HepG2 (cell line): ENCODE measurements around the gene SETD1B. TPM values are rescaled to one million over a fixed set of nuclear protein-coding genes. Genes with fewer than 3 reads are reported as not detected.

Experiments
- ATAC-seq: fragments of 200-7000 bp; cut with Tn5 transposase; 3 replicates; pipeline ENCODE4 v1.9.1; 2020; ENCODE audit warnings: mild to moderate bottlenecking, moderate library complexity
- BruUV-seq: library from RNA; stranded (reverse); fragments of 400-500 nt; replicated peaks from 2 replicates; lab custom pipeline; 2021; lab: Mats Ljungman, UMichigan
- CTCF ChIA-PET: fragments of 300-600 bp; formaldehyde crosslinking; extraction: SDS; loops from one replicate; lab custom pipeline; 2021; ENCODE audit warnings: low total read pairs, inconsistent platforms, low intra/inter-chr PET ratio; lab: Yijun Ruan, JAX
- POLR2A ChIA-PET: fragments of 350-600 bp; sonication (Branson Sonifier 250); formaldehyde crosslinking; loops from one replicate; lab custom pipeline; 2020; ENCODE audit warnings: antibody characterized with exemption, inconsistent platforms; lab: Yijun Ruan, JAX
- DNase-seq: peaks from one replicate; pipeline ENCODE4 v3.0.0-alpha.2; 2015; ENCODE audit warnings: low spot score
- FAIRE-seq: peaks from 3 replicates; lab custom pipeline; 2011; peaks lifted over from hg19 to GRCh38; lab: Jason Lieb, UNC
- H2AFZ ChIP-seq: one replicate; pipeline ENCODE4 v1.6.1; 2011; ENCODE audit warnings: low read length, inconsistent platforms
- H3K27ac ChIP-seq: fragments of 300-600 bp; 3 replicates; pipeline ENCODE4 v1.8.0; 2011; ENCODE audit warnings: mixed run types, mild to moderate bottlenecking, mixed read lengths, low read length, inconsistent platforms; ENCODE audit not compliant: insufficient read depth; ENCODE audit errors: extremely low read length
- H3K27me3 ChIP-seq, 2 experiments: fragments of 200-600 bp in 1 of 2; 2 replicates in 1 of 2; 3 replicates in 1 of 2; pipeline versions ENCODE4 v1.6.0 to v1.8.0; 2011; ENCODE audit warnings: low read length in 2 of 2, mild to moderate bottlenecking in 2 of 2, moderate library complexity in 2 of 2, inconsistent platforms in 1 of 2; ENCODE audit not compliant: insufficient read depth in 2 of 2, control insufficient read depth in 1 of 2
- H3K36me3 ChIP-seq, 2 experiments: fragments of 200-600 bp in 1 of 2; replicated peaks in 1 of 2; 2 replicates in 1 of 2; 3 replicates in 1 of 2; pipeline versions ENCODE4 v1.5.1 to v1.8.0; 2011; ENCODE audit warnings: low read length in 2 of 2, inconsistent platforms in 1 of 2; ENCODE audit not compliant: insufficient read depth in 2 of 2, control insufficient read depth in 1 of 2
- H3K4me1 ChIP-seq: 2 replicates; pipeline ENCODE4 v1.5.1; 2012; ENCODE audit warnings: low read length, inconsistent platforms; ENCODE audit not compliant: insufficient read depth
- H3K4me2 ChIP-seq: 2 replicates; pipeline ENCODE4 v1.6.0; 2011; ENCODE audit warnings: low read depth, low read length, inconsistent platforms
- H3K4me3 ChIP-seq, 3 experiments: fragments of 200-600 bp in 1 of 3; sonication (generic), shearing (Covaris generic) in 1 of 3; replicated peaks in 1 of 3; 2 replicates each; pipeline ENCODE4 v1.5.1; 2011 to 2016; ENCODE audit warnings: low read length in 3 of 3, inconsistent platforms in 2 of 3, low read depth in 2 of 3, mild to moderate bottlenecking in 2 of 3, control low read depth in 1 of 3, mixed read lengths in 1 of 3; ENCODE audit not compliant: insufficient read depth in 1 of 3
- H3K79me2 ChIP-seq: one replicate; pipeline ENCODE4 v1.6.1; 2011; ENCODE audit warnings: low read length, inconsistent platforms; ENCODE audit not compliant: insufficient read depth
- H3K9ac ChIP-seq: 2 replicates; pipeline ENCODE4 v1.6.0; 2011; ENCODE audit warnings: mild to moderate bottlenecking, low read depth, low read length, inconsistent platforms; ENCODE audit not compliant: insufficient read depth
- H3K9me3 ChIP-seq: 2 replicates; pipeline ENCODE4 v1.5.1; 2012; ENCODE audit warnings: mild to moderate bottlenecking, low read length
- H4K20me1 ChIP-seq: 2 replicates; pipeline ENCODE4 v1.6.0; 2011; ENCODE audit warnings: inconsistent platforms, mild to moderate bottlenecking, low read length, moderate library complexity; ENCODE audit not compliant: insufficient read depth
- NFYC ChIP-seq: IDR thresholded peaks from 2 replicates; pipeline ENCODE4 v1.6.1; 2016; ENCODE audit warnings: missing genetic modification reagents, missing compliant biosample characterization
- NKX3-1 ChIP-seq: sonication (generic); formaldehyde crosslinking; IDR thresholded peaks from 2 replicates; pipeline ENCODE4 v1.5.0; 2020; ENCODE audit warnings: missing genetic modification reagents
- NR2F6 ChIP-seq, 2 experiments: IDR thresholded peaks; 2 replicates each; pipeline ENCODE4 v1.6.1; 2016; ENCODE audit warnings: antibody characterized with exemption in 1 of 2, mild to moderate bottlenecking in 1 of 2
- PREB ChIP-seq: sonication (generic); formaldehyde crosslinking; IDR thresholded peaks from 2 replicates; pipeline ENCODE4 v1.4.0; 2020; ENCODE audit warnings: missing genetic modification reagents
- RFXAP ChIP-seq: sonication (generic); formaldehyde crosslinking; IDR thresholded peaks from 2 replicates; pipeline ENCODE4 v1.4.0; 2020; ENCODE audit warnings: missing genetic modification reagents, borderline replicate concordance
- SAFB2 ChIP-seq: sonication (generic); formaldehyde crosslinking; IDR thresholded peaks from 2 replicates; pipeline ENCODE4 v1.5.1; 2020; ENCODE audit warnings: missing genetic modification reagents, low read depth, mild to moderate bottlenecking, borderline replicate concordance
- ZBTB25 ChIP-seq: IDR thresholded peaks from 2 replicates; pipeline ENCODE4 v1.6.1; 2018; ENCODE audit warnings: missing genetic modification reagents
- ZMYM2 ChIP-seq: sonication (generic); formaldehyde crosslinking; IDR thresholded peaks from 2 replicates; pipeline ENCODE4 v1.8.0; 2022; ENCODE audit warnings: mild to moderate bottlenecking, missing genetic modification reagents
- ZNF121 ChIP-seq: sonication (generic); formaldehyde crosslinking; IDR thresholded peaks from 2 replicates; pipeline ENCODE4 v1.5.0; 2020; ENCODE audit warnings: mild to moderate bottlenecking, missing genetic modification reagents
- ZNF230 ChIP-seq: sonication (generic); formaldehyde crosslinking; IDR thresholded peaks from 2 replicates; pipeline ENCODE4 v1.4.0; 2020; ENCODE audit warnings: mild to moderate bottlenecking, missing genetic modification reagents
- ZNF292 ChIP-seq: sonication (generic); formaldehyde crosslinking; IDR thresholded peaks from 2 replicates; pipeline ENCODE4 v1.8.1; 2022; ENCODE audit warnings: mild to moderate bottlenecking, low read depth, missing genetic modification reagents, borderline replicate concordance
- ZNF460 ChIP-seq: sonication (generic); formaldehyde crosslinking; IDR thresholded peaks from 2 replicates; pipeline ENCODE4 v1.5.1; 2020; ENCODE audit warnings: missing genetic modification reagents, mild to moderate bottlenecking, borderline replicate concordance
- ZNF572 ChIP-seq: sonication (generic); formaldehyde crosslinking; IDR thresholded peaks from 2 replicates; pipeline ENCODE4 v1.5.1; 2020; ENCODE audit warnings: mild to moderate bottlenecking, missing genetic modification reagents
- ZNF589 ChIP-seq: sonication (generic); formaldehyde crosslinking; conservative IDR thresholded peaks from 2 replicates; pipeline ENCODE4 v1.8.0; 2022; ENCODE audit warnings: mild to moderate bottlenecking, moderate library complexity, missing genetic modification reagents
- ZNF709 ChIP-seq: sonication (generic); formaldehyde crosslinking; IDR thresholded peaks from 2 replicates; pipeline ENCODE4 v1.5.0; 2020; ENCODE audit warnings: mild to moderate bottlenecking, missing genetic modification reagents
- ZNF782 ChIP-seq: sonication (generic); formaldehyde crosslinking; IDR thresholded peaks from 2 replicates; pipeline ENCODE4 v1.4.0; 2020; ENCODE audit warnings: missing genetic modification reagents, mild to moderate bottlenecking, borderline replicate concordance
- WGBS: methylation state at CpG from one replicate; pipeline ENCODE4 v1.1.6; 2017; ENCODE audit warnings: low lambda C conversion rate; 5-methylcytosine and 5-hydroxymethylcytosine counted together
- in situ Hi-C: cut with HindIII; loops from 2 replicates; pipeline ENCODE4 v1.10.0; 2017; ENCODE audit warnings: low pct_unique_long_range_greater_than_20kb; ENCODE audit not compliant: extremely low pct_ligation_motif_present
- intact Hi-C: fragments of 100-400 bp; cut with micrococcal nuclease; formaldehyde crosslinking; loops from one replicate; pipeline ENCODE4 v1.10.0; 2022; ENCODE audit not compliant: unreplicated experiment
- polyA plus RNA-seq, 8 experiments: library from polyadenylated mRNA; depleted of rRNA in 3 of 8; stranded (reverse) in 7 of 8; unstranded in 1 of 8; fragments of >200 nt; fragmentation: Illumina TruSeq in 4 of 8; extraction: Trizol in 4 of 8; gene quantifications; 2 replicates each; pipeline versions ENCODE4 v1.2.1 to v1.2.3, GENCODE V29; 2011 to 2016; ENCODE audit warnings: low read depth in 4 of 8, missing spikeins in 1 of 8, mixed read lengths in 1 of 8; ENCODE audit not compliant: insufficient read depth in 1 of 8
- total RNA-seq, 5 experiments: library from RNA; depleted of rRNA; stranded (reverse); fragments of >200 nt; fragmentation: Illumina TruSeq; extraction: Trizol; gene quantifications; 2 replicates each; pipeline ENCODE4 v1.2.3, GENCODE V29; 2016; ENCODE audit warnings: low read depth in 1 of 5
- TF ChIP-seq, protein P1 (sequence below): sonication (generic); formaldehyde crosslinking; IDR thresholded peaks from 2 replicates; pipeline ENCODE4 v1.4.0; 2020; ENCODE audit warnings: missing genetic modification reagents

Gene SETD1B
- total and polyA plus RNA-seq, 2 of the 13 experiments (the other 11 are each of a cell fraction or from before 2014, with no cell fraction given), result 1.1 to 1.4 TPM

DNA sequence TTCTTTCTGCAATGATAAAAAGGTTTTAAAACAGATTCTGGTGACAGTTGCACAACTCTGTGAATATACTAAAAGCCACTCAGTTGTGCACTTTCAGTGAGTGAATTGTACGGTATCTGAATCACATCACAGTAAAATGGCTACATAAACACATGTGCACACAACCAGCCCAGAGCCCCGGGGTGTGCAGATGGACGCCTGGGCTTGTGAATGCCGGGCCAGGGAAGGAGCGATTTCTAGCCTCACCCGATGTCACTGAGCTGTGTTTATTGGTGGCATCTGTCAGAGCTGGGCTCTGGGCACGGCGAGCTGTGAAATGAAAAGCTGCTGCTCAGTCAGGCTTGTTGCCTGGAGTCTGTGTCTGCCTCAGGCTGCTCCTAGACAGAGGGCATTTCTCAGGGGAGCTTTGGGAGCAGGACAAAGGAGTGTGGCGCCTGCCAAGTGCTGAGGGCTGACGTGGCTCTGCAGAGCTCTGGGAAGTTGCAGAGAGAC lies 36.2 kb upstream of the SETD1B start (continued):
- TF ChIP-seq, protein P1, sequence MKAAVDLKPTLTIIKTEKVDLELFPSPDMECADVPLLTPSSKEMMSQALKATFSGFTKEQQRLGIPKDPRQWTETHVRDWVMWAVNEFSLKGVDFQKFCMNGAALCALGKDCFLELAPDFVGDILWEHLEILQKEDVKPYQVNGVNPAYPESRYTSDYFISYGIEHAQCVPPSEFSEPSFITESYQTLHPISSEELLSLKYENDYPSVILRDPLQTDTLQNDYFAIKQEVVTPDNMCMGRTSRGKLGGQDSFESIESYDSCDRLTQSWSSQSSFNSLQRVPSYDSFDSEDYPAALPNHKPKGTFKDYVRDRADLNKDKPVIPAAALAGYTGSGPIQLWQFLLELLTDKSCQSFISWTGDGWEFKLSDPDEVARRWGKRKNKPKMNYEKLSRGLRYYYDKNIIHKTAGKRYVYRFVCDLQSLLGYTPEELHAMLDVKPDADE (CRISPR knock-in tag), result no peak
- TF ChIP-seq ZNF782 (CRISPR knock-in tag) (no peak), ZBTB25 (CRISPR knock-in tag) (no peak)

DNA sequence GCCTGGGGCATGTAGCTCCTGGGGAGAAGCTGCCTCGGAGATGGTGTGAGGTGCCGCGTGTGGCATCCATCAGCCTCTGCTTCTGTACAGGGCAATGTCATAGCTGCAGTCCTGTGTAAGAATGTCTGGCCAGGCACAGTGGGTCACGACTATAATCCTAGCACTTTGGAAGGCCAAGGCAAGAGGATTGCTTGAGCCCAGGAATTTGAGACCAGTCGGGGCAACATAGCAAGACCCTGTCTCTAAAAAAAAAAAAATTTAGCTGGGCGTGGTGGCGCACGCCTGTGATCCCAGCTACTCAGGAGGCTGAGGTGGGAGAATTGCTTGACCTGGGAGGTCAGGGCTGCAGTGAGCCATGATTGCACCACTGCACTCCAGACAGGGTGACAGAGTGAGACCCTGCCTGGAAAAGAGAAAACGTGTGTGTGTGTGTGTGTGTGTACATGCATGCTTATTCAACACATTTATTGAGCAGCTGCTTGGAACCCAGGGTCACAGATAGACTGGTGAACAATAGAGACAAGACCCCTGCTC lies 34.4 kb upstream of the SETD1B start:
- no peaks in the 10 kb centered on the region for H3K9me3 ChIP-seq
- no peak overlapping the region for H3K9ac ChIP-seq
- peak overlapping the region; percentile 67 for H3K27ac ChIP-seq
- TF ChIP-seq PREB (CRISPR knock-in tag) (no peak), ZMYM2 (CRISPR knock-in tag) (peak; percentile 68; the same call in 1 of the 2 replicates), ZNF292 (CRISPR knock-in tag) (peak; percentile 22; the same call in 1 of the 2 replicates), ZNF589 (CRISPR knock-in tag) (0 out of 2 replicates have a peak, but pooled peaks have one; percentile 41), ZNF121 (CRISPR knock-in tag) (peak; percentile 84), ZNF460 (CRISPR knock-in tag) (peak; percentile 96), RFXAP (CRISPR knock-in tag) (0 out of 2 replicates have a peak, but pooled peaks have one; percentile 1), ZNF572 (CRISPR knock-in tag) (peak; percentile 46; the same call in 1 of the 2 replicates), ZNF709 (CRISPR knock-in tag) (0 out of 2 replicates have a peak, but pooled peaks have one; percentile 6), NR2F6 (IDR thresholded peaks at IDR 0.05) (peak; percentile 55; the same call in 1 of the 2 replicates), NR2F6 (CRISPR knock-in tag; IDR thresholded peaks at IDR 0.05) (peak; percentile 17; the same call in 1 of the 2 replicates), SAFB2 (CRISPR knock-in tag) (0 out of 2 replicates have a peak, but pooled peaks have one; percentile 9), NFYC (CRISPR knock-in tag) (no peak), NKX3-1 (CRISPR knock-in tag) (no peak), ZNF230 (0 out of 2 replicates have a peak, but pooled peaks have one; percentile 22)
- H2AFZ ChIP-seq, result no peak overlapping the region
- peak overlapping the region; percentile 73 for H3K4me2 ChIP-seq
- H3K36me3 ChIP-seq, result no peaks in the 10 kb centered on the region
- CTCF ChIA-PET, result interaction anchor here (1.0 kb wide), 1 partner anchor 72 kb away, joined by 3 read pairs; no protein-coding TSS in a partner anchor
- ATAC-seq, result no peak
- FAIRE-seq, result no peak
- no TSS peak for BruUV-seq
- H3K27me3 ChIP-seq, result no peaks in the 10 kb centered on the region
- intact Hi-C loops (no loop called here), in situ Hi-C loops (no loop called here)
- H4K20me1 ChIP-seq, result no peaks in the 10 kb centered on the region
- 90% methylated on average over 9 of the region's 9 CpGs for WGBS
- DNase-seq, result no peak
- no peaks in the 10 kb centered on the region for H3K79me2 ChIP-seq
- H3K4me3 ChIP-seq, result peak overlapping the region in 1 of 3 experiments; percentile 58; a peak in 1 of 6 replicates
- H3K4me1 ChIP-seq, result peaks cover 35% of the 10 kb centered on the region
- POLR2A ChIA-PET, result interaction anchor here (0.7 to 1.3 kb wide), 5 partner anchors 20 to 76 kb away, joined by 3 to 4 read pairs (median 3); partner anchors contain the start of genes RHOF and TMEM120B
